Measurements from ENCODE around the gene CSPG4.

Gene CSPG4

DNA sequence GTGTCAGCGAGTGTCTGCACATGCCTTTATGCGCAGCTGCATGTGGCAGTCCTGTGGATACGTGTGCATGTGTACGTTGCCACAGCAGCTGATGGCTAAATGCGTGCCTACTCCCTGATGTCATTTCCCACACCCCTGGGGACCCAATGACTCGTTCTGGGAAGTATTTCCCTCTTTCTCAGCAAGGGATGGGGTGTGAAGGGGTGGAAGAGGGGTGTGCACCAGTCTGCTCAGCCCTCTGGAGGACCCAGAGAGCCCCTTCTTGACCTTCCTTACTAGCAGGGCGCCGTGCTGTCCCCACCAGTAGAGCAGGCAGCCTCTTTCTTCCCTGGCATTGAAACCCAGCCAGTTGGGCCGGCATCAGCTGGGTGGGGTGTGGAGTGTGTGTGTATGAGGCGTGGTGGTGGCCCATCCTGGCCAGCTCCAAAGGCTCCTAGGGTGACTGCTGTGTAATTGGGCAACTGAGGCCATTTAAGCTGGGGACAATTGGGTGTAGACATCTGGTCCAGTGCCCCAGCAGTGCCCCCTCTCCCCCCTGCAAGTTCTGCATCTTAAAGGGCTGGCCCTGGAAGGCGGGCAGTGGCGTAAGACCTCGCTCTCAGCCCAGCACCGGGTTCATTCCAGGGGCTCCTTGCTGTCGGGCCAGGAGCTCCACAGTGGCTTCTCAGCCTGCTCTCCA, 45.7 kb downstream of the CSPG4 start:
- Histone ChIP-seq H3K79me2 (ENCODE audit: insufficient read depth, low read length) (no peaks in the 10 kb centered on the region), H2AFZ (ENCODE audit: low read length) (no peak overlapping the region)
- TF ChIP-seq EZH2 (IDR thresholded peaks at IDR 0.05; ENCODE audit: borderline replicate concordance, low read length): no peak
- TF ChIP-seq, protein P1, sequence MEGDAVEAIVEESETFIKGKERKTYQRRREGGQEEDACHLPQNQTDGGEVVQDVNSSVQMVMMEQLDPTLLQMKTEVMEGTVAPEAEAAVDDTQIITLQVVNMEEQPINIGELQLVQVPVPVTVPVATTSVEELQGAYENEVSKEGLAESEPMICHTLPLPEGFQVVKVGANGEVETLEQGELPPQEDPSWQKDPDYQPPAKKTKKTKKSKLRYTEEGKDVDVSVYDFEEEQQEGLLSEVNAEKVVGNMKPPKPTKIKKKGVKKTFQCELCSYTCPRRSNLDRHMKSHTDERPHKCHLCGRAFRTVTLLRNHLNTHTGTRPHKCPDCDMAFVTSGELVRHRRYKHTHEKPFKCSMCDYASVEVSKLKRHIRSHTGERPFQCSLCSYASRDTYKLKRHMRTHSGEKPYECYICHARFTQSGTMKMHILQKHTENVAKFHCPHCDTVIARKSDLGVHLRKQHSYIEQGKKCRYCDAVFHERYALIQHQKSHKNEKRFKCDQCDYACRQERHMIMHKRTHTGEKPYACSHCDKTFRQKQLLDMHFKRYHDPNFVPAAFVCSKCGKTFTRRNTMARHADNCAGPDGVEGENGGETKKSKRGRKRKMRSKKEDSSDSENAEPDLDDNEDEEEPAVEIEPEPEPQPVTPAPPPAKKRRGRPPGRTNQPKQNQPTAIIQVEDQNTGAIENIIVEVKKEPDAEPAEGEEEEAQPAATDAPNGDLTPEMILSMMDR (IDR thresholded peaks at IDR 0.05; ENCODE audit: low read length): no peak

DNA sequence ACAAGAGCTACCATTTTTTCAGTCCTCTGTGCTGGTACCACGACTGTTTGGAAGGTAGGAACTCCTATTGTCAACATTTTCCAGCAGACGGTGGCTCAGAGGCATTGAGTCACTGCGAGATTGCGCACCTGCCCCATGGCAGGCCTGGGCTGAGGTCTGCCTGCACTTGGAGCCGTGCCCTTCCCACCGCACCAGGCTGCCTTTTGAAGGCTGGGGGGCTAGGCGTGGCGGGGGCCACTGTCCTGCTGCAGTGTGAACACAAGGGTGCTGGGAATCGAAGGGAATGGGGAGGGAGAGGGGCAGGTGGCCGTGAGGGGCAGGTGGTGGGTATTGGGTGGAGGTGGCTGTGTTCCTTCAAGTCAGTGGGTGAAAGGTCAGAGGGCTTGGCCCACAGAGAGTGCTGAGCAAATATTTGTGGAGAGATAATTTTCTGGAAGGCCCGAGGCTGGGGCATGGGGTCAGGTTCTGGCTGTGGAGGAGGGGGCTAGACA, 48.7 kb downstream of the CSPG4 start:
- TF ChIP-seq EZH2 (IDR thresholded peaks at IDR 0.05; ENCODE audit: borderline replicate concordance, low read length): no peak
- TF ChIP-seq, protein P1 (IDR thresholded peaks at IDR 0.05; ENCODE audit: low read length): no peak
- no peak overlapping the region for H3K4me3 ChIP-seq (ENCODE audit: low read depth, low read length, poor library complexity, severe bottlenecking)
- no peaks in the 10 kb centered on the region for H3F3A ChIP-seq (ENCODE audit: insufficient read depth, low read length)
- H4K20me1 ChIP-seq (ENCODE audit: insufficient read depth, low read length): no peaks in the 10 kb centered on the region
- H3K27me3 ChIP-seq (ENCODE audit: insufficient read depth, low read length): peaks cover 18% of the 10 kb centered on the region; the same call in 1 of the 2 replicates
- H3K79me2 ChIP-seq (ENCODE audit: insufficient read depth, low read length): no peaks in the 10 kb centered on the region
- no peak overlapping the region for H3K27ac ChIP-seq (ENCODE audit: low read depth, low read length, poor library complexity, severe bottlenecking)
- H3K36me3 ChIP-seq (ENCODE audit: insufficient read depth, low read length): no peaks in the 10 kb centered on the region
- no peaks in the 10 kb centered on the region for H3K9me2 ChIP-seq (ENCODE audit: low read depth, low read length)
- H3K9ac ChIP-seq (ENCODE audit: low read length): no peak overlapping the region
- no peaks in the 10 kb centered on the region for H3K9me3 ChIP-seq (ENCODE audit: low read length)
- H3K4me1 ChIP-seq (ENCODE audit: insufficient read depth, low read length, severe bottlenecking): no peaks in the 10 kb centered on the region
- no peak overlapping the region for H2AFZ ChIP-seq (ENCODE audit: low read length)
- H3K4me2 ChIP-seq (ENCODE audit: low read length): no peak overlapping the region

More for the DNA sequence above, 45.7 kb downstream of the CSPG4 start:
- no peaks in the 10 kb centered on the region for H3K9me2 ChIP-seq (ENCODE audit: low read depth, low read length)
- no peak overlapping the region for H3K4me3 ChIP-seq (ENCODE audit: low read depth, low read length, poor library complexity, severe bottlenecking)
- no peak overlapping the region for H3K9ac ChIP-seq (ENCODE audit: low read length)
- H3K9me3 ChIP-seq (ENCODE audit: low read length): no peaks in the 10 kb centered on the region
- H3K4me2 ChIP-seq (ENCODE audit: low read length): no peak overlapping the region
- H4K20me1 ChIP-seq (ENCODE audit: insufficient read depth, low read length): no peaks in the 10 kb centered on the region
- H3F3A ChIP-seq (ENCODE audit: insufficient read depth, low read length): no peaks in the 10 kb centered on the region
- H3K27me3 ChIP-seq (ENCODE audit: insufficient read depth, low read length): peaks cover 23% of the 10 kb centered on the region; the same call in 1 of the 2 replicates
- H3K4me1 ChIP-seq (ENCODE audit: insufficient read depth, low read length, severe bottlenecking): no peaks in the 10 kb centered on the region
- no peak overlapping the region for H3K27ac ChIP-seq (ENCODE audit: low read depth, low read length, poor library complexity, severe bottlenecking)
- H3K36me3 ChIP-seq (ENCODE audit: insufficient read depth, low read length): no peaks in the 10 kb centered on the region

DNA sequence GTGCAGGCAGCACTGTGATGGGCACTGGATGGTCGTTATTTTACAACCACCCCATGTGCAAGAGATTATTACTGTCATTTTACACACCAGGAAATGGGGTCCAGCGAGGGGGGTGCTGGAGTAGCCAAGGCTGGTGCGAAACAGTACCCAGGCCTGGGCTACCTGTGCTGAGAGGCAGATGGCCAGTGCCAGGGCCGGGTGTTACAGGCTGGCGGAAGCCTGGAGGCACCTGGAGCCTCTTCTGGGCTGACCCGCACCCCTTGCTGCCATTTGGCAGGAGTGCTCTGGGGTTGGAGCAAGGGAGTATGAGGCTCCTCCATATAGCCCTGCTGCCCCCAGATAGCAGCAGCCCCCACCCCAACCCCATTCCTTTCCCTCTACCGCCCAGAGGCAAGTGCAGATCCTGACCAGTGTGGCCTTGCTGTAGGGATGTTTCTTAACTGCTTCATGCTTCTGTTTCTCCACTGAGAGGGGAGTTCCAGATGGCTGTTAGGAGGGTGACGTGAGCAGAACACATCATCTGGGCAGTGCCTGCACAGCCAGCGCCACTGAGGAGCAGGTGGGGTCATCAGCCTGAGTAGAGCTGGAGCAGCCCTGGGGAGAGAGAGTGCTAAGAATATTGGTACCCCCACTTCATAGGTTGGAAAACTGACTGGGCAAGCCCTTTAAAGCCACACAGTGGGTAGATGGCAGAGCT, 49.7 kb downstream of the CSPG4 start:
- no peak overlapping the region for H3K27ac ChIP-seq (ENCODE audit: low read depth, low read length, poor library complexity, severe bottlenecking)
- peaks cover 15% of the 10 kb centered on the region; the same call in 1 of the 2 replicates for H3K27me3 ChIP-seq (ENCODE audit: insufficient read depth, low read length)
- no peaks in the 10 kb centered on the region for H3K9me3 ChIP-seq (ENCODE audit: low read length)
- H3K4me1 ChIP-seq (ENCODE audit: insufficient read depth, low read length, severe bottlenecking): no peaks in the 10 kb centered on the region
- H3K79me2 ChIP-seq (ENCODE audit: insufficient read depth, low read length): no peaks in the 10 kb centered on the region
- H3K9me2 ChIP-seq (ENCODE audit: low read depth, low read length): no peaks in the 10 kb centered on the region
- H3K4me2 ChIP-seq (ENCODE audit: low read length): no peak overlapping the region
- H3F3A ChIP-seq (ENCODE audit: insufficient read depth, low read length): no peaks in the 10 kb centered on the region
- no peak for TF ChIP-seq EZH2 (IDR thresholded peaks at IDR 0.05; ENCODE audit: borderline replicate concordance, low read length)
- TF ChIP-seq, protein P1 (IDR thresholded peaks at IDR 0.05; ENCODE audit: low read length): no peak
- no peaks in the 10 kb centered on the region for H3K36me3 ChIP-seq (ENCODE audit: insufficient read depth, low read length)
- H3K4me3 ChIP-seq (ENCODE audit: low read depth, low read length, poor library complexity, severe bottlenecking): no peak overlapping the region
- H2AFZ ChIP-seq (ENCODE audit: low read length): no peak overlapping the region
- no peaks in the 10 kb centered on the region for H4K20me1 ChIP-seq (ENCODE audit: insufficient read depth, low read length)
- H3K9ac ChIP-seq (ENCODE audit: low read length): no peak overlapping the region

Data from OCI-LY1 (cell line).